GM06990 (cell line): ENCODE measurements around the gene SEC16A.

Experiments used
- DNase-seq: peaks from one replicate; pipeline ENCODE4 v3.0.0-alpha.2; 2011; ENCODE audit not compliant: insufficient read length; ENCODE audit errors: extremely low read depth
- H3K27me3 ChIP-seq: replicated peaks from 2 replicates; pipeline ENCODE4 v1.6.0; 2011; ENCODE audit warnings: low read length; ENCODE audit not compliant: control insufficient read depth, insufficient read depth
- H3K36me3 ChIP-seq: 2 replicates; pipeline ENCODE4 v1.5.1; 2011; ENCODE audit warnings: low read length; ENCODE audit not compliant: control insufficient read depth, insufficient read depth
- H3K4me3 ChIP-seq: replicated peaks from 2 replicates; pipeline ENCODE4 v1.5.1; 2011; ENCODE audit warnings: low read depth, mild to moderate bottlenecking, control low read depth, low read length
- TF ChIP-seq, protein P1 (sequence below): IDR thresholded peaks from 2 replicates; pipeline ENCODE4 v1.5.1; 2011; ENCODE audit warnings: low read length, control low read depth, mild to moderate bottlenecking, inconsistent platforms; ENCODE audit not compliant: insufficient read depth, poor library complexity, severe bottlenecking

Gene SEC16A

DNA sequence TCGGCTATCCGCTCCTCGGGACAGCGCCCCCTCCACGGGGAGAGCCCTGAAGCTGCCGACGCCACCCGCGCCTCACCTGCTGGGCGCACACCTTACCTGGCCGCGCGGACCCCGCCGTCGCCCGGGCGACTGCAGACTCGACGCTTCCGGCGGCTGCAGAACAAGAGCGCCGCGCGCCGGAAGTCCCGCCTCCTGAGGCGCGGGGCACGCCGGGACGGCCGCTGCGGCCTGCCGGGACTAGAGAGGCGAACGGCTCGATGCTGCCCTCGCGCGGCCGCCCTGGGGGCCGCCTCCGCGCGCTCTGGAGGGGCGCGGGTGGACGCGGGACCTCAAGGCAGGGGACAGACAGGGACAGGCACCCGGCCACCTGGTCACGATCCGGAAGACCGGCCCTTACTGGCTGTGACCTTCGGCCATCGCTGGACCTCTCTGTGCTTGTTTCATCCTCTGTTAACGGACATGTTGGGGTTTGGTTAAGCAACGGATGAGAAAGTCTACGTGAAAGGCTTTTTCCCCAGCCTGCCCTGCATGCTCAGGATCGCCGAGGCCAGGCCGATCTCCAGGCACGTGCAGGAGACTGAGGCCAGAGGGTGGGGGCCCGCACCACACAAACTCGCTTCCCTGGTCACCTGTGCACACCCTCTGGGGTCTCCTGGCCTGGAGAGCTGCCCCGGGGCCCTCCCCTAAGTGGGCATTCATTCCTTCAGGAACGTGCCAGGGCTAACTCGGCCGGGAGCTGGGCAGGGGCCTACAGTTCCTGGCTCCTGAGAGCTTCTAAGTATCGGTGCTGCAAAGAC lies 82.6 kb downstream of the SEC16A start, which contains the start of gene SNAPC4:
TSS of gene SNAPC4 (minus strand) at position 133 of the 797 bp plus-strand sequence. CDS start 1,742 bp downstream, outside the sequence.
- peak within 1 kb of the TSS; percentile 90 for H3K4me3 ChIP-seq
- TF ChIP-seq, protein P1, sequence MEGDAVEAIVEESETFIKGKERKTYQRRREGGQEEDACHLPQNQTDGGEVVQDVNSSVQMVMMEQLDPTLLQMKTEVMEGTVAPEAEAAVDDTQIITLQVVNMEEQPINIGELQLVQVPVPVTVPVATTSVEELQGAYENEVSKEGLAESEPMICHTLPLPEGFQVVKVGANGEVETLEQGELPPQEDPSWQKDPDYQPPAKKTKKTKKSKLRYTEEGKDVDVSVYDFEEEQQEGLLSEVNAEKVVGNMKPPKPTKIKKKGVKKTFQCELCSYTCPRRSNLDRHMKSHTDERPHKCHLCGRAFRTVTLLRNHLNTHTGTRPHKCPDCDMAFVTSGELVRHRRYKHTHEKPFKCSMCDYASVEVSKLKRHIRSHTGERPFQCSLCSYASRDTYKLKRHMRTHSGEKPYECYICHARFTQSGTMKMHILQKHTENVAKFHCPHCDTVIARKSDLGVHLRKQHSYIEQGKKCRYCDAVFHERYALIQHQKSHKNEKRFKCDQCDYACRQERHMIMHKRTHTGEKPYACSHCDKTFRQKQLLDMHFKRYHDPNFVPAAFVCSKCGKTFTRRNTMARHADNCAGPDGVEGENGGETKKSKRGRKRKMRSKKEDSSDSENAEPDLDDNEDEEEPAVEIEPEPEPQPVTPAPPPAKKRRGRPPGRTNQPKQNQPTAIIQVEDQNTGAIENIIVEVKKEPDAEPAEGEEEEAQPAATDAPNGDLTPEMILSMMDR: peak; percentile 58
- peak; percentile 94 for DNase-seq
- H3K27me3 ChIP-seq: no peaks in the 10 kb centered on the region
- peaks cover 27% of the 10 kb centered on the region for H3K36me3 ChIP-seq

DNA sequence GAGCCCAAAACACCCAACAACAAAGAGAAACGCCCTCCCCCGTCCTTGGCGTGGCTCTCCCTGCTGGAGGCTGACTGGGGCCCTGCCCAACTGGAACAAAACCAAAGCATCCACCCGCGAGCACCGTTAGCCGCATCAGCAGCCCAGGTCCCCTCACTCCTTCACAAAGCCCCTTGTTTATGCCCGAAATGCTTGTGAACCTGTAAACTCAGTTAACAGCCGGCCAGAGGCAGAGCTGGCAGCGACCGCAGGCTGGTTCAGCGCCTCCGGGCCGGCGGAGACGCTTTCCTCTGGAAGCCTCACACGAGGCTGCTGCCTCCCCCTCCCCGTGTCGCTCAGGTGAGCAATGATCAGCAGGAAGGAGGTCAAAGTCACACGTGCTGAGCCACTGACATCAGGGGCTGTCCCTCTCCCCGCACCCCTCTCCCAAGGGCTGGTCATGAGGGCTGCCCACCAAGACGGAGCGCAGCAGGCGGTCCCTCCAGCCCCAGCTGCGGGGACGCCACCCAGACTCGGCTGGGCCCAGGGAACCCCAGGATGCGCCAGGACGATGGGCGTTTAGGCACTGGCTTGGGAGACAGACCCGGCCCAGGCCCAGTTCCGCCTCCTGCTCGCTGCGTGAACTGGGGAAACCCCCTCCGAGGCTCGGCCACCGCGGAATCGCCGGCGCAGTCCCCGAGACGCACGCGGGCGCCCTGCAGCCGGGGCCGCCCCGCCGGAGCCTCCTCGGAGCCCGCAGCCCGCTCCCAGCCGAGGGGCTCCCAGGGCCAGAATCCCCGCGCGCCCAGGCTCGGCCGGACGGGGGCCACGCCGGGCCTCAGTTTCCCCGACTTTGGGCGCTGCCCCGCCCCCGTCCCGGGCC lies 83.4 kb downstream of the SEC16A start:
- DNase-seq: peak; percentile 61
- TF ChIP-seq, protein P1: no peak
- peaks cover 32% of the 10 kb centered on the region for H3K36me3 ChIP-seq

GRCh38 chr9:136398286-136398685 lies 84.6 kb downstream of the SEC16A start:
- Histone ChIP-seq H3K4me3 (peak overlapping the region; percentile 90), H3K27me3 (no peaks in the 10 kb centered on the region), H3K36me3 (peaks cover 36% of the 10 kb centered on the region)
- DNase-seq: no peak
- TF ChIP-seq, protein P1: no peak

More for the DNA sequence above, 83.4 kb downstream of the SEC16A start:
- no peaks in the 10 kb centered on the region for H3K27me3 ChIP-seq
- H3K4me3 ChIP-seq: peak overlapping the region; percentile 90

- Histone ChIP-seq H3K27me3 (no peaks in the 10 kb centered on the region), H3K4me3 (no peak overlapping the region), H3K36me3 (peaks cover 43% of the 10 kb centered on the region)
- TF ChIP-seq, protein P1: no peak
- DNase-seq: no peak
Measured at GRCh38 chr9:136397643-136398042, 85.2 kb downstream of the SEC16A start.

DNA sequence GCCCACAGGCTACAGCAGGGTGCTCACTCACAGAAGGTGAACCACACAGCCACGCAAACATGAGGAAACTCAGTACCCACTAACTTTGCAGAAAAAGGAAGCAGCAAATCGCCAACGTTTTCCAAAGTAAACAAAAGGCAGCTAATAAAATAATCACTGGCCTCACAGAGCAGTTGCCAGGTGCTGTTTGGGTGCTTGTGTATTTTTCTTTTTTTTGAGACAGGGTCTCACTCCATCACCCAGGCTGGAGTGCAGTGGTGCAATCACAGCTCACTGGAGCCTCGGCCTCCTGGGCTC lies 86.7 kb downstream of the SEC16A start:
- no peak overlapping the region for H3K4me3 ChIP-seq
- TF ChIP-seq, protein P1: no peak
- DNase-seq: no peak
- peaks cover 51% of the 10 kb centered on the region for H3K36me3 ChIP-seq
- H3K27me3 ChIP-seq: no peaks in the 10 kb centered on the region
